ENCODE data around the gene HSD17B8.
A peak's percentile ranks its signal among the peaks of the same experiment; 100 is the strongest.

HSD17B8 gene

GRCh38 chr6:33204415-33205190 is at the start of gene HSD17B8:
TSS of gene HSD17B8 (plus strand) at chr6:33204655. CDS start at chr6:33204669, 14 bp downstream.
- Histone ChIP-seq H3K4me3 (ENCODE audit: low read depth in 1 of 2, low read length in 2 of 2) (peak within 1 kb of the TSS; percentile 72 to 93), H3K27me3 (ENCODE audit: low read depth, low read length) (no peaks in the 10 kb centered on the region), H3K4me1 (ENCODE audit: control insufficient read depth in 1 of 2, insufficient read depth in 2 of 2, low read length in 2 of 2) (peaks cover 21 to 52% of the 10 kb centered on the region in 2 donors), H3K9me3 (ENCODE audit: control insufficient read depth in 1 of 2, low read length in 2 of 2) (no peaks in the 10 kb centered on the region), H3K36me3 (ENCODE audit: control insufficient read depth in 1 of 2, insufficient read depth in 2 of 2, low read length in 2 of 2) (peaks cover 27 to 31% of the 10 kb centered on the region in 2 donors), H3K27ac (ENCODE audit: low read length) (no peak within 1 kb of the TSS)

DNA sequence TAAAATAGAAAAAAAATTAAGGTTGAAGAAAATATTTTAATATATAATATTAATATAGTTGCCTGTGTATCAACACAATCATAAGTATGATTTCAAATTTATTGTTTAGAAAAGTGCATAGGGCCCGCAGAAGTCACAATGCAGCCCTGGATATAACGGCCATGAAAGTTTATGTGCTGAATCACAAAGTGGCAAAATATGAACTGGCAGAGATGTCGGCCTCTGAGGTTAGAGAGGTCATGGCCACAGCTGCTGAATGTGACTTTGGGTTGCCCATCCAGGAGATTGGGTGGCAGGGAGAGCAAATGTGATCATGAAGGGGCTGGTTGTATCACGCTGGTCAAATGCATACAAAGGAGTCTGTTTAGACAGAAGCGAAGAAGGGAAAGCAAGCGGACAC is 47.9 kb upstream of the HSD17B8 start:
- Histone ChIP-seq H3K9me3 (ENCODE audit: control insufficient read depth in 1 of 2, low read length in 2 of 2) (no peaks in the 10 kb centered on the region), H3K4me1 (ENCODE audit: control insufficient read depth in 1 of 2, insufficient read depth in 2 of 2, low read length in 2 of 2) (peaks cover 0 to 8% of the 10 kb centered on the region in 2 donors), H3K4me3 (ENCODE audit: low read depth in 1 of 2, low read length in 2 of 2) (no peak overlapping the region), H3K27me3 (ENCODE audit: low read depth, low read length) (no peaks in the 10 kb centered on the region), H3K27ac (ENCODE audit: low read length) (no peak overlapping the region), H3K36me3 (ENCODE audit: control insufficient read depth in 1 of 2, insufficient read depth in 2 of 2, low read length in 2 of 2) (no peaks in the 10 kb centered on the region)

GRCh38 chr6:33156964-33157363 is 47.5 kb upstream of the HSD17B8 start:
- Histone ChIP-seq H3K4me1 (ENCODE audit: control insufficient read depth in 1 of 2, insufficient read depth in 2 of 2, low read length in 2 of 2) (peaks cover 0 to 8% of the 10 kb centered on the region in 2 donors), H3K27ac (ENCODE audit: low read length) (no peak overlapping the region), H3K4me3 (ENCODE audit: low read depth in 1 of 2, low read length in 2 of 2) (no peak overlapping the region), H3K36me3 (ENCODE audit: control insufficient read depth in 1 of 2, insufficient read depth in 2 of 2, low read length in 2 of 2) (no peaks in the 10 kb centered on the region), H3K9me3 (ENCODE audit: control insufficient read depth in 1 of 2, low read length in 2 of 2) (no peaks in the 10 kb centered on the region), H3K27me3 (ENCODE audit: low read depth, low read length) (no peaks in the 10 kb centered on the region)

- Histone ChIP-seq H3K4me1 (ENCODE audit: control insufficient read depth in 1 of 2, insufficient read depth in 2 of 2, low read length in 2 of 2) (peaks cover 0 to 8% of the 10 kb centered on the region in 2 donors), H3K27ac (ENCODE audit: low read length) (no peak overlapping the region), H3K27me3 (ENCODE audit: low read depth, low read length) (no peaks in the 10 kb centered on the region), H3K9me3 (ENCODE audit: control insufficient read depth in 1 of 2, low read length in 2 of 2) (no peaks in the 10 kb centered on the region), H3K4me3 (ENCODE audit: low read depth in 1 of 2, low read length in 2 of 2) (no peak overlapping the region), H3K36me3 (ENCODE audit: control insufficient read depth in 1 of 2, insufficient read depth in 2 of 2, low read length in 2 of 2) (no peaks in the 10 kb centered on the region)
Measured at GRCh38 chr6:33160096-33160495, 44.4 kb upstream of the HSD17B8 start.

GRCh38 chr6:33160728-33161344 is 43.6 kb upstream of the HSD17B8 start:
- Histone ChIP-seq H3K36me3 (ENCODE audit: control insufficient read depth in 1 of 2, insufficient read depth in 2 of 2, low read length in 2 of 2) (no peaks in the 10 kb centered on the region), H3K4me3 (ENCODE audit: low read depth in 1 of 2, low read length in 2 of 2) (peak overlapping the region; percentile 1 to 60), H3K27ac (ENCODE audit: low read length) (no peak overlapping the region), H3K4me1 (ENCODE audit: control insufficient read depth in 1 of 2, insufficient read depth in 2 of 2, low read length in 2 of 2) (peaks cover 0 to 8% of the 10 kb centered on the region in 2 donors), H3K9me3 (ENCODE audit: control insufficient read depth in 1 of 2, low read length in 2 of 2) (no peaks in the 10 kb centered on the region), H3K27me3 (ENCODE audit: low read depth, low read length) (no peaks in the 10 kb centered on the region)

GRCh38 chr6:33161354-33162331 is 42.8 kb upstream of the HSD17B8 start:
- no peaks in the 10 kb centered on the region for H3K27me3 ChIP-seq (ENCODE audit: low read depth, low read length)
- H3K4me1 ChIP-seq (ENCODE audit: control insufficient read depth in 1 of 2, insufficient read depth in 2 of 2, low read length in 2 of 2): peaks cover 0 to 8% of the 10 kb centered on the region in 2 donors
- peak overlapping the region; percentile 1 to 60 for H3K4me3 ChIP-seq (ENCODE audit: low read depth in 1 of 2, low read length in 2 of 2)
- no peak overlapping the region for H3K27ac ChIP-seq (ENCODE audit: low read length)
- no peaks in the 10 kb centered on the region for H3K9me3 ChIP-seq (ENCODE audit: control insufficient read depth in 1 of 2, low read length in 2 of 2)
- H3K36me3 ChIP-seq (ENCODE audit: control insufficient read depth in 1 of 2, insufficient read depth in 2 of 2, low read length in 2 of 2): no peaks in the 10 kb centered on the region

- peaks cover 0 to 8% of the 10 kb centered on the region in 2 donors for H3K4me1 ChIP-seq (ENCODE audit: control insufficient read depth in 1 of 2, insufficient read depth in 2 of 2, low read length in 2 of 2)
- no peaks in the 10 kb centered on the region for H3K9me3 ChIP-seq (ENCODE audit: control insufficient read depth in 1 of 2, low read length in 2 of 2)
- H3K27ac ChIP-seq (ENCODE audit: low read length): no peak overlapping the region
- no peak overlapping the region for H3K4me3 ChIP-seq (ENCODE audit: low read depth in 1 of 2, low read length in 2 of 2)
- no peaks in the 10 kb centered on the region for H3K36me3 ChIP-seq (ENCODE audit: control insufficient read depth in 1 of 2, insufficient read depth in 2 of 2, low read length in 2 of 2)
- H3K27me3 ChIP-seq (ENCODE audit: low read depth, low read length): no peaks in the 10 kb centered on the region
Measured at GRCh38 chr6:33163540-33163939, 40.9 kb upstream of the HSD17B8 start.

- H3K9me3 ChIP-seq (ENCODE audit: control insufficient read depth in 1 of 2, low read length in 2 of 2): no peaks in the 10 kb centered on the region
- no peaks in the 10 kb centered on the region for H3K27me3 ChIP-seq (ENCODE audit: low read depth, low read length)
- no peaks in the 10 kb centered on the region for H3K36me3 ChIP-seq (ENCODE audit: control insufficient read depth in 1 of 2, insufficient read depth in 2 of 2, low read length in 2 of 2)
- no peak overlapping the region for H3K4me3 ChIP-seq (ENCODE audit: low read depth in 1 of 2, low read length in 2 of 2)
- peaks cover 0 to 8% of the 10 kb centered on the region in 2 donors for H3K4me1 ChIP-seq (ENCODE audit: control insufficient read depth in 1 of 2, insufficient read depth in 2 of 2, low read length in 2 of 2)
- H3K27ac ChIP-seq (ENCODE audit: low read length): no peak overlapping the region
Measured at GRCh38 chr6:33164176-33164575, 40.3 kb upstream of the HSD17B8 start.

DNA sequence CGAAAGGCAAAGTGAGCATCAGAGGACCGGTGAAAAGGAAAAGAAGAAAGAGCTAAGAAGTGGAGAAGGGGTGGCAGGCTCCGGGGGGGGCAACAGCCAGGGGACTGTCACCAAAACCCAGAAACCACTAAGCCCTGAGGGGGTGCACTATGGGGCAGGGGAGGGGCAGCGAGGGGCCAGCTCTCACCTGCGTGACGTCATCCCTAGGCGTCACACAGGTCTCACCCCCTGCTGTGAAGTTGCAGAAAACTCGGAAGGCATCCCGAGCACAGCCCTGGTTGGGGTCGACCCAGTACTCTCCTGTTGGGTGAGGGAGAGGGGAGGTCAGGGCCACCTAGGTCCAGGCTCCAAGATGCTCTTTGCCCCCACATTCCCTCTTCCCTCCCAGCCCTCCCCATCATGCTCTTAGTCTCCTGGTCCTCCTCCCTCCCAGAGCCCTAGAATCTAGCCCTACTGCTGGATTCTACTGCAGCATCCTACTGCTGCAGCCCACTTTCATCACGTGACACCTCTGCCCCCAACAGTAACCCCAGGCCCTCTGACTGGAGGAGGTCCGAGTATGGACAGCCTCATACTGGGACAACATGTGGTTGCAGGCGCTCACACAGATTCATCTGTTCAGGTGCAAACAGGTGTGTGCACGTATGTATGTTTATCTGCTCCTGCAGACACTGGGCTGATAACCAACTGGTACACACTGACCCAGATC is 39.6 kb upstream of the HSD17B8 start:
- no peaks in the 10 kb centered on the region for H3K27me3 ChIP-seq (ENCODE audit: low read depth, low read length)
- H3K27ac ChIP-seq (ENCODE audit: low read length): no peak overlapping the region
- H3K9me3 ChIP-seq (ENCODE audit: control insufficient read depth in 1 of 2, low read length in 2 of 2): no peaks in the 10 kb centered on the region
- H3K36me3 ChIP-seq (ENCODE audit: control insufficient read depth in 1 of 2, insufficient read depth in 2 of 2, low read length in 2 of 2): no peaks in the 10 kb centered on the region
- no peak overlapping the region for H3K4me3 ChIP-seq (ENCODE audit: low read depth in 1 of 2, low read length in 2 of 2)
- H3K4me1 ChIP-seq (ENCODE audit: control insufficient read depth in 1 of 2, insufficient read depth in 2 of 2, low read length in 2 of 2): peaks cover 0 to 8% of the 10 kb centered on the region in 2 donors

DNA sequence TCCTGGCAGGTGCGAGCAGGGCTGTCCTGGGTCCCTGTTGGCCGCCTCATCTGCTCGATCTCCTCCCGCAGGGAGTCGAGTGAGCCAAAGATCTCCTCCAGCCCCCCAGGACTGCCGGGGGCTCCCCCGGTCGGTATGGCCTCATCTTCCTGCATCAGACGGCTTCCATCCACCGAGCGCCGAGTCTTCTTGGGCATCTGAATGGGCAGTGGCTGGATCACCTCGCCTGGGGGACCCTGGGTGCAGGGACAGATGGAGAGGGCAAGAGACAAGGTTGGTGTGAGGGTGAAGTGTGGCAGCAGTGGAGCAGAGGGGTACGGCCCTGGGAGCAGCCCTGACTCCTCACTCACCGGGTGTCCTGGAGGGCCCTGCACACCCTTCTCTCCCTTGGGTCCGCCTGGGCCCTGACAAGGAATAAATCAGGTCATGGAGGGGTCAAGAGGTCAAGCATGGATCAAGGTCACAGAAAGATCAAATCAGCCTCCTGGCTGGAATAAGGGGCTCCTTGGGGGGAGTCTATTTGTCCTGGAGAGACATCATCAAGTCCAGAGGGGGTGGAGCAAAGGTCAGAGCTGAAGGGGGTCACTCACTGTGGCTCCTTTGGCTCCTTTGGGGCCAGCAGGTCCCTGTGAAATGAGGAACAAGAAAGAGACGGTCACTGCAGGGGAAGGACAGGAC is 38.7 kb upstream of the HSD17B8 start:
- Histone ChIP-seq H3K9me3 (ENCODE audit: control insufficient read depth in 1 of 2, low read length in 2 of 2) (no peaks in the 10 kb centered on the region), H3K4me3 (ENCODE audit: low read depth in 1 of 2, low read length in 2 of 2) (no peak overlapping the region), H3K4me1 (ENCODE audit: control insufficient read depth in 1 of 2, insufficient read depth in 2 of 2, low read length in 2 of 2) (peaks cover 0 to 7% of the 10 kb centered on the region in 2 donors), H3K27ac (ENCODE audit: low read length) (no peak overlapping the region), H3K36me3 (ENCODE audit: control insufficient read depth in 1 of 2, insufficient read depth in 2 of 2, low read length in 2 of 2) (no peaks in the 10 kb centered on the region), H3K27me3 (ENCODE audit: low read depth, low read length) (no peaks in the 10 kb centered on the region)
